ENCODE measurements around the gene BANP.

- no peak for TF ChIP-seq CTCF (IDR thresholded peaks at IDR 0.05)
- no peak for TF ChIP-seq POLR2A (IDR thresholded peaks at IDR 0.05)
These were observed 3.7 kb upstream of the BANP start for GRCh38 chr16:87947356-87948118.
